Stomach (tissue), 4 donors: ENCODE data around the gene ZC3HAV1.

Experiments used
- EP300 ChIP-seq: sonication (generic); formaldehyde crosslinking; IDR thresholded peaks from one replicate; pipeline ENCODE4 v1.6.1; 2017; ENCODE audit warnings: antibody characterized with exemption
- POLR2A ChIP-seq, 4 donors: fragments of 450-650 bp; IDR thresholded peaks; one replicate each; pipeline ENCODE4 v1.6.1; 2016; ENCODE audit warnings: antibody characterized with exemption in 4 of 4, control low read depth in 2 of 4, mild to moderate bottlenecking in 1 of 4, moderate library complexity in 1 of 4
- TF ChIP-seq, protein P1 (sequence below), 7 experiments: fragments of 450-650 bp in 4 of 7; fragments of 200-600 bp in 3 of 7; sonication (generic) in 3 of 7; IDR thresholded peaks; one replicate each; pipeline ENCODE4 v1.5.1; 2016 to 2019; ENCODE audit warnings: antibody characterized with exemption in 7 of 7, control low read depth in 2 of 7, mild to moderate bottlenecking in 1 of 7

DNA sequence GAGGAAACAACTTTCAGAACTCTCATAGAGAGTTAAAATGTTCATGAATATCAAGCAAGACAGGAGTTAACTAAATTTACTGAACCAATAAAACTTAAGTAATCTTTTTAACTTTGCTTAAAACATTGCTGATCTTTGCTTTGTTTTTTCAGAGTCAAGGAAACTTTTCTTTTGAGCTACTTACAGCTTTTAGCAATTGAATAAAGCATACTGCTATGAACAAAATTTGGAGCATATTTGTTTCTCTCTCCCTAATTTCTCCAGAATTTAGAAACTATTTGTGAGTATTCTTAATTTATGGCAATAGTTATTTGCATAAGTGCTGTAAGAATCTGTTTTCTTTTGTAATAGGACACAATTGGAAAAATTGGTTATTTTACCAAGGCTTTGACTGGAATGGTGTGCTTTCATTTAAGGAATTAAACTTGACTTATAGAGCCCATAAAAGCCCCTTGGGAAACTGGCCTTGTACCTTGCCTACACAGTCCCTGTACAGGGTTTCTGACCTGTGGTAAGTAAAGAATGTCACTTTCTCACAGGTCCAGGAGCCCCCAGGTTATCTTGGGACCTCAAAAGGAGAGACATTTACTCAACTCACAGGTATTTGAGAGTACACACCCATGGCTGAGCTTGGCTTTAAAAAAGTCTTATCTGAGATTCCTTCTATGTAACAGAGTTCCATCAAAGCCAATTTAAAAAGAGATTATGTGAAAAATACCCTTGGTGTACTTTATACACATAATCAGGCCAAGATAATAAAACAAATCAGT lies 105.0 kb downstream of the ZC3HAV1 start:
- TF ChIP-seq, protein P1, sequence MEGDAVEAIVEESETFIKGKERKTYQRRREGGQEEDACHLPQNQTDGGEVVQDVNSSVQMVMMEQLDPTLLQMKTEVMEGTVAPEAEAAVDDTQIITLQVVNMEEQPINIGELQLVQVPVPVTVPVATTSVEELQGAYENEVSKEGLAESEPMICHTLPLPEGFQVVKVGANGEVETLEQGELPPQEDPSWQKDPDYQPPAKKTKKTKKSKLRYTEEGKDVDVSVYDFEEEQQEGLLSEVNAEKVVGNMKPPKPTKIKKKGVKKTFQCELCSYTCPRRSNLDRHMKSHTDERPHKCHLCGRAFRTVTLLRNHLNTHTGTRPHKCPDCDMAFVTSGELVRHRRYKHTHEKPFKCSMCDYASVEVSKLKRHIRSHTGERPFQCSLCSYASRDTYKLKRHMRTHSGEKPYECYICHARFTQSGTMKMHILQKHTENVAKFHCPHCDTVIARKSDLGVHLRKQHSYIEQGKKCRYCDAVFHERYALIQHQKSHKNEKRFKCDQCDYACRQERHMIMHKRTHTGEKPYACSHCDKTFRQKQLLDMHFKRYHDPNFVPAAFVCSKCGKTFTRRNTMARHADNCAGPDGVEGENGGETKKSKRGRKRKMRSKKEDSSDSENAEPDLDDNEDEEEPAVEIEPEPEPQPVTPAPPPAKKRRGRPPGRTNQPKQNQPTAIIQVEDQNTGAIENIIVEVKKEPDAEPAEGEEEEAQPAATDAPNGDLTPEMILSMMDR (IDR thresholded peaks at IDR 0.05), result no peak
- TF ChIP-seq EP300 (no peak), POLR2A (IDR thresholded peaks at IDR 0.05) (no peak)
